IMR-90 (cell line): ENCODE measurements around the gene UEVLD. TPM values are rescaled to one million over a fixed set of nuclear protein-coding genes. Genes with fewer than 3 reads are reported as not detected.

Experiments
- ATAC-seq: fragments of 200-7000 bp; cut with Tn5 transposase; 2 replicates; pipeline ENCODE4 v1.9.1; 2020; ENCODE audit warnings: low read depth, mild to moderate bottlenecking, moderate library complexity
- BruUV-seq: library from RNA; stranded (reverse); fragments of 400-500 nt; replicated peaks from 2 replicates; lab custom pipeline; 2021; lab: Mats Ljungman, UMichigan
- CTCF ChIA-PET: fragments of 300-600 bp; formaldehyde crosslinking; extraction: SDS; loops from one replicate; lab custom pipeline; 2021; ENCODE audit warnings: antibody characterized with exemption; lab: Yijun Ruan, JAX
- POLR2A ChIA-PET: fragments of 300-600 bp; sonication (Branson Sonifier 250); formaldehyde crosslinking; loops from one replicate; lab custom pipeline; 2022; ENCODE audit warnings: antibody characterized with exemption; ENCODE audit not compliant: unreplicated experiment; lab: Charles Lee
- DNase-seq: peaks from one replicate; pipeline ENCODE4 v3.0.0; 2013
- H2AFZ ChIP-seq: replicated peaks from 2 replicates; pipeline ENCODE3; 2013; ENCODE audit warnings: low read length, mild to moderate bottlenecking; ENCODE audit not compliant: poor library complexity
- H2AK5ac ChIP-seq: 2 replicates; pipeline ENCODE4 v1.6.1; 2013; ENCODE audit warnings: low read depth, low read length, inconsistent platforms
- H2AK9ac ChIP-seq: replicated peaks from 2 replicates; pipeline ENCODE3; 2013; ENCODE audit warnings: mild to moderate bottlenecking, low read depth, low read length, moderate library complexity; ENCODE audit not compliant: poor library complexity
- H2BK120ac ChIP-seq: 2 replicates; pipeline ENCODE4 v1.6.1; 2013; ENCODE audit warnings: low read depth, low read length, inconsistent platforms
- H2BK15ac ChIP-seq: 3 replicates; pipeline ENCODE4 v1.6.1; 2013; ENCODE audit warnings: low read depth, low read length, inconsistent platforms
- H2BK20ac ChIP-seq: 2 replicates; pipeline ENCODE4 v1.6.1; 2013; ENCODE audit warnings: low read depth, mild to moderate bottlenecking, inconsistent platforms, low read length, moderate library complexity
- H2BK5ac ChIP-seq: 2 replicates; pipeline ENCODE4 v1.6.1; 2013; ENCODE audit warnings: mild to moderate bottlenecking, low read depth, low read length, inconsistent platforms; ENCODE audit not compliant: poor library complexity, severe bottlenecking
- H3K14ac ChIP-seq: replicated peaks from 2 replicates; pipeline ENCODE4 v1.6.1; 2013; ENCODE audit warnings: low read depth, low read length, inconsistent platforms
- H3K18ac ChIP-seq: 2 replicates; pipeline ENCODE4 v1.6.1; 2013; ENCODE audit warnings: low read depth, low read length, control low read depth
- H3K23ac ChIP-seq: 2 replicates; pipeline ENCODE4 v1.6.1; 2013; ENCODE audit warnings: low read depth, low read length, inconsistent platforms
- H3K27ac ChIP-seq: 2 replicates; pipeline ENCODE4 v1.5.1; 2013; ENCODE audit warnings: mild to moderate bottlenecking, control low read depth, low read length; ENCODE audit not compliant: insufficient read depth
- H3K27me3 ChIP-seq: 2 replicates; pipeline ENCODE4 v1.6.1; 2013; ENCODE audit warnings: low read length; ENCODE audit not compliant: control insufficient read depth, insufficient read depth
- H3K36me3 ChIP-seq: 2 replicates; pipeline ENCODE4 v1.6.1; 2013; ENCODE audit warnings: low read length, mixed read lengths; ENCODE audit not compliant: control insufficient read depth, insufficient read depth
- H3K4ac ChIP-seq: 2 replicates; pipeline ENCODE4 v1.6.1; 2013; ENCODE audit warnings: low read depth, low read length, inconsistent platforms
- H3K4me1 ChIP-seq: 2 replicates; pipeline ENCODE4 v1.6.1; 2013; ENCODE audit warnings: low read length, mixed read lengths; ENCODE audit not compliant: control insufficient read depth, insufficient read depth
- H3K4me2 ChIP-seq: 2 replicates; pipeline ENCODE4 v1.6.1; 2013; ENCODE audit warnings: low read depth, mild to moderate bottlenecking, control low read depth, low read length, moderate library complexity
- H3K4me3 ChIP-seq: 2 replicates; pipeline ENCODE4 v1.5.1; 2013; ENCODE audit warnings: low read depth, mild to moderate bottlenecking, control low read depth, low read length, moderate library complexity; ENCODE audit not compliant: insufficient read depth
- H3K56ac ChIP-seq: 2 replicates; pipeline ENCODE4 v1.6.1; 2013; ENCODE audit warnings: low read length, inconsistent platforms; ENCODE audit not compliant: insufficient read depth; ENCODE audit errors: extremely low read depth
- H3K79me1 ChIP-seq, 2 experiments: 2 replicates each; pipeline ENCODE4 v1.6.1; 2013; ENCODE audit warnings: low read length in 2 of 2, inconsistent platforms in 1 of 2, low read depth in 1 of 2
- H3K9ac ChIP-seq: 2 replicates; pipeline ENCODE4 v1.6.1; 2013; ENCODE audit warnings: low read depth, low read length, control low read depth
- H3K9me1 ChIP-seq: 2 replicates; pipeline ENCODE4 v1.6.1; 2013; ENCODE audit warnings: low read length, inconsistent platforms; ENCODE audit not compliant: insufficient read depth
- H3K9me3 ChIP-seq: 2 replicates; pipeline ENCODE4 v1.6.1; 2013; ENCODE audit warnings: low read length; ENCODE audit not compliant: control insufficient read depth, insufficient read depth
- H4K20me1 ChIP-seq: 2 replicates; pipeline ENCODE4 v1.6.1; 2013; ENCODE audit warnings: low read length, inconsistent platforms; ENCODE audit not compliant: insufficient read depth
- H4K5ac ChIP-seq: 2 replicates; pipeline ENCODE4 v1.6.1; 2013; ENCODE audit warnings: mild to moderate bottlenecking, low read depth, low read length, control low read depth
- H4K8ac ChIP-seq, 2 experiments: 2 replicates each; pipeline ENCODE4 v1.6.1; 2013; ENCODE audit warnings: low read depth in 2 of 2, low read length in 2 of 2, control low read depth in 1 of 2, inconsistent platforms in 1 of 2
- H4K91ac ChIP-seq: 2 replicates; pipeline ENCODE4 v1.6.1; 2013; ENCODE audit warnings: low read depth, low read length, inconsistent platforms; ENCODE audit not compliant: insufficient read depth
- ELK1 ChIP-seq: fragments of 150-350 bp; IDR thresholded peaks from 2 replicates; pipeline ENCODE4 v1.6.1; 2016; ENCODE audit warnings: low read depth, mild to moderate bottlenecking, low read length, moderate library complexity, borderline replicate concordance
- MAZ ChIP-seq: IDR thresholded peaks from 2 replicates; pipeline ENCODE4 v1.6.1; 2012; ENCODE audit warnings: low read depth, mild to moderate bottlenecking, low read length, improper control_type of control experiment, moderate library complexity, borderline replicate concordance
- NFE2L2 ChIP-seq: fragments of 150-350 bp; IDR thresholded peaks from 2 replicates; pipeline ENCODE4 v1.6.1; 2016; ENCODE audit warnings: low read depth, mild to moderate bottlenecking, low read length
- POLR2A ChIP-seq: IDR thresholded peaks from 2 replicates; pipeline ENCODE4 v1.6.1; 2012; ENCODE audit warnings: mild to moderate bottlenecking, low read depth, low read length
- RAD21 ChIP-seq: IDR thresholded peaks from 2 replicates; pipeline ENCODE4 v1.6.1; 2012; ENCODE audit warnings: low read length, improper control_type of control experiment
- SMC3 ChIP-seq: fragments of 150-350 bp; IDR thresholded peaks from 2 replicates; pipeline ENCODE4 v1.6.1; 2016; ENCODE audit warnings: low read depth, mild to moderate bottlenecking, antibody characterized with exemption, low read length, moderate library complexity
- USF2 ChIP-seq: fragments of 150-350 bp; IDR thresholded peaks from 2 replicates; pipeline ENCODE4 v1.6.1; 2017; ENCODE audit warnings: mild to moderate bottlenecking, antibody characterized with exemption, low read length, low read depth
- WGBS, 2 experiments: methylation state at CpG; one replicate each; pipeline versions ENCODE4 v1.1.5 to v1.1.7; 2013; ENCODE audit warnings: missing lambda C conversion rate in 2 of 2; ENCODE audit not compliant: insufficient read length in 1 of 2; ENCODE audit errors: extremely low coverage in 2 of 2; 5-methylcytosine and 5-hydroxymethylcytosine counted together
- dilution Hi-C: fragments of 300-500 bp; cut with HindIII; formaldehyde crosslinking; loops from one replicate; pipeline ENCODE4 v1.14.3; 2018; ENCODE audit warnings: low sequenced_read_pairs; ENCODE audit not compliant: unreplicated experiment
- in situ Hi-C: fragments of 300-500 bp; cut with MboI; formaldehyde crosslinking; loops from 3 replicates; pipeline ENCODE4 v1.14.3; 2019; ENCODE audit warnings: low sequenced_read_pairs, inconsistent platforms, mixed read lengths
- intact Hi-C: fragments of 100-400 bp; cut with micrococcal nuclease; formaldehyde crosslinking; loops from 2 replicates; pipeline ENCODE4 v1.10.0; 2022
- polyA plus RNA-seq, 3 experiments: library from polyadenylated mRNA; depleted of rRNA; stranded (reverse); fragments of >200 nt; gene quantifications; 2 replicates each; pipeline ENCODE4 v1.2.3, GENCODE V29; 2012; ENCODE audit warnings: low replicate concordance in 1 of 3
- total RNA-seq: library from RNA; depleted of rRNA; stranded (reverse); fragments of >200 nt; gene quantifications from 2 replicates; pipeline ENCODE4 v1.2.3, GENCODE V29; 2012

UEVLD gene
- total and polyA plus RNA-seq, 2 of the 4 experiments (the other 2 are of a cell fraction): 13.8 to 29.2 TPM

GRCh38 chr11:18498039-18498438 lies 90.5 kb downstream of the UEVLD start:
- Histone ChIP-seq H4K91ac (no peak overlapping the region), H3K4me1 (peaks cover 2% of the 10 kb centered on the region; the same call in 1 of the 2 replicates), H3K36me3 (peaks cover 23% of the 10 kb centered on the region), H3K27me3 (no peaks in the 10 kb centered on the region), H3K4me3 (no peak overlapping the region), H2BK15ac (no peak overlapping the region), H4K20me1 (no peaks in the 10 kb centered on the region), H2AFZ (no peak overlapping the region), H2BK20ac (no peak overlapping the region), H3K9me3 (no peaks in the 10 kb centered on the region), H3K56ac (no peak overlapping the region), H3K14ac (no peak overlapping the region), H3K27ac (no peak overlapping the region), H3K79me1 (peaks cover 3 to 6% of the 10 kb centered on the region in 2 experiments; a peak in 2 of 4 replicates), H2BK120ac (no peak overlapping the region), H2BK5ac (no peak overlapping the region), H3K9me1 (no peaks in the 10 kb centered on the region), H2AK9ac (no peak overlapping the region), H3K23ac (no peak overlapping the region), H4K8ac (no peak overlapping the region), H3K4me2 (no peak overlapping the region), H3K4ac (no peak overlapping the region), H2AK5ac (no peak overlapping the region), H3K18ac (no peak overlapping the region), H4K5ac (no peak overlapping the region), H3K9ac (no peak overlapping the region)
- 83% methylated on average over 1 of the region's 1 CpG; no CpG with 5 or more reads in 1 of the 2 experiments for WGBS, 2 experiments
- in situ Hi-C loops (no loop called here), dilution Hi-C loops (no loop called here), intact Hi-C loops (no loop called here)
- ChIA-PET CTCF (no interaction called here), POLR2A (no interaction called here)
- TF ChIP-seq RAD21 (no peak), ELK1 (no peak), POLR2A (no peak), NFE2L2 (no peak), MAZ (no peak), USF2 (no peak), SMC3 (no peak)
- BruUV-seq: no TSS peak
- ATAC-seq (no peak), DNase-seq (no peak)
